H1 (cell line): ENCODE results near the gene TUBB1. TPM values are rescaled to one million over a fixed set of nuclear protein-coding genes. Genes with fewer than 3 reads are reported as not detected.
A peak's percentile ranks its signal among the peaks of the same experiment; 100 is the strongest.

Experiments
- CTCF ChIA-PET: fragments of 300-600 bp; sonication (Branson Sonifier 250); formaldehyde crosslinking; loops from one replicate; lab custom pipeline; 2021; ENCODE audit not compliant: partially characterized antibody; lab: Charles Lee
- POLR2A ChIA-PET: fragments of 300-600 bp; sonication (Branson Sonifier 250); formaldehyde crosslinking; loops from one replicate; lab custom pipeline; 2021; ENCODE audit warnings: inconsistent platforms; ENCODE audit not compliant: partially characterized antibody; lab: Charles Lee
- DNase-seq, 2 experiments: peaks; one replicate each; pipeline versions ENCODE4 v3.0.0 to v3.0.0-alpha.2; 2010 to 2022; ENCODE audit warnings: low spot score in 2 of 2, low read depth in 1 of 2, mixed read lengths in 1 of 2
- FAIRE-seq: peaks from 2 replicates; lab custom pipeline; 2011; peaks lifted over from hg19 to GRCh38; lab: Jason Lieb, UNC
- H2AFZ ChIP-seq: 2 replicates; pipeline ENCODE4 v1.8.1; 2012; ENCODE audit warnings: low read length, inconsistent platforms
- H2AK5ac ChIP-seq: 2 replicates; pipeline ENCODE4 v1.6.1; 2013; ENCODE audit warnings: low read depth, low read length
- H2BK120ac ChIP-seq: replicated peaks from 2 replicates; pipeline ENCODE3; 2013; ENCODE audit warnings: low read depth, low read length, inconsistent platforms
- H2BK12ac ChIP-seq: 2 replicates; pipeline ENCODE4 v1.6.1; 2013; ENCODE audit warnings: low read depth, low read length
- H2BK15ac ChIP-seq: 2 replicates; pipeline ENCODE4 v1.6.1; 2013; ENCODE audit warnings: low read length
- H2BK20ac ChIP-seq: 2 replicates; pipeline ENCODE4 v1.6.1; 2013; ENCODE audit warnings: low read length
- H2BK5ac ChIP-seq: 2 replicates; pipeline ENCODE4 v1.6.1; 2013; ENCODE audit warnings: low read depth, low read length
- H3K14ac ChIP-seq: 2 replicates; pipeline ENCODE4 v1.6.1; 2013; ENCODE audit warnings: inconsistent platforms; ENCODE audit not compliant: insufficient read length
- H3K18ac ChIP-seq: 2 replicates; pipeline ENCODE4 v1.6.1; 2013; ENCODE audit warnings: low read length; ENCODE audit errors: extremely low read depth
- H3K23ac ChIP-seq: 2 replicates; pipeline ENCODE4 v1.6.1; 2013; ENCODE audit warnings: inconsistent platforms; ENCODE audit not compliant: insufficient read length
- H3K23me2 ChIP-seq: 2 replicates; pipeline ENCODE4 v1.6.1; 2013; ENCODE audit warnings: low read depth, low read length
- H3K27ac ChIP-seq: 2 replicates; pipeline ENCODE4 v1.6.1; 2011; ENCODE audit warnings: low read depth, low read length, inconsistent platforms
- H3K27me3 ChIP-seq, 4 experiments: replicated peaks in 1 of 4; 1 replicate in 1 of 4; 2 replicates in 3 of 4; pipeline versions ENCODE4 v1.6.1 to v1.8.1; 2011 to 2013; ENCODE audit warnings: low read length in 3 of 4, mild to moderate bottlenecking in 3 of 4, inconsistent platforms in 2 of 4, mixed read lengths in 2 of 4, moderate library complexity in 1 of 4; ENCODE audit not compliant: control insufficient read depth in 3 of 4, insufficient read depth in 3 of 4; ENCODE audit errors: extremely low read depth in 1 of 4
- H3K36me3 ChIP-seq, 4 experiments: 2 replicates each; pipeline versions ENCODE4 v1.6.1 to v1.8.1; 2011 to 2013; ENCODE audit warnings: mild to moderate bottlenecking in 4 of 4, low read length in 3 of 4, moderate library complexity in 2 of 4, control low read depth in 1 of 4, inconsistent platforms in 1 of 4; ENCODE audit not compliant: insufficient read depth in 4 of 4, control insufficient read depth in 2 of 4
- H3K4ac ChIP-seq: replicated peaks from 2 replicates; pipeline ENCODE3; 2013; ENCODE audit warnings: low read length, low read depth, mixed read lengths, inconsistent platforms; ENCODE audit not compliant: insufficient read length
- H3K4me1 ChIP-seq, 4 experiments: replicated peaks in 1 of 4; 1 replicate in 1 of 4; 2 replicates in 3 of 4; pipeline versions ENCODE4 v1.6.1 to v1.8.1; 2011 to 2013; ENCODE audit warnings: low read length in 3 of 4, inconsistent platforms in 2 of 4, mixed read lengths in 1 of 4; ENCODE audit not compliant: insufficient read depth in 4 of 4, control insufficient read depth in 3 of 4
- H3K4me2 ChIP-seq, 2 experiments: 2 replicates each; pipeline versions ENCODE4 v1.6.1 to v1.8.1; 2011 to 2013; ENCODE audit warnings: low read depth in 2 of 2, low read length in 2 of 2, control low read depth in 1 of 2, inconsistent platforms in 1 of 2, mild to moderate bottlenecking in 1 of 2; ENCODE audit not compliant: insufficient read depth in 1 of 2
- H3K4me3 ChIP-seq, 4 experiments: fragments of 200-600, 300-600 bp in 1 of 4; sonication (generic), shearing (Covaris generic), sonication (Bioruptor Twin) in 1 of 4; 2 replicates each; pipeline versions ENCODE4 v1.5.1 to v1.8.1; 2011 to 2016; ENCODE audit warnings: low read length in 4 of 4, low read depth in 3 of 4, control low read depth in 2 of 4, inconsistent platforms in 2 of 4, mild to moderate bottlenecking in 2 of 4, mixed read lengths in 1 of 4, moderate library complexity in 1 of 4; ENCODE audit not compliant: insufficient read depth in 2 of 4; ENCODE audit errors: extremely low read depth in 1 of 4
- H3K56ac ChIP-seq: replicated peaks from 2 replicates; pipeline ENCODE3; 2013; ENCODE audit warnings: low read depth, mild to moderate bottlenecking, mixed read lengths, low read length, inconsistent platforms; ENCODE audit not compliant: insufficient read length
- H3K79me1 ChIP-seq: 2 replicates; pipeline ENCODE4 v1.6.1; 2013; ENCODE audit warnings: low read depth, low read length, control low read depth
- H3K79me2 ChIP-seq, 2 experiments: 2 replicates each; pipeline versions ENCODE4 v1.6.1 to v1.8.1; 2012 to 2013; ENCODE audit warnings: low read length in 2 of 2, mild to moderate bottlenecking in 2 of 2, inconsistent platforms in 1 of 2; ENCODE audit not compliant: insufficient read depth in 2 of 2, control insufficient read depth in 1 of 2
- H3K9ac ChIP-seq, 4 experiments: replicated peaks in 1 of 4; 1 replicate in 1 of 4; 2 replicates in 3 of 4; pipeline versions ENCODE4 v1.6.1 to v1.8.1; 2011 to 2013; ENCODE audit warnings: low read depth in 3 of 4, low read length in 3 of 4, control low read depth in 2 of 4, mild to moderate bottlenecking in 2 of 4, moderate library complexity in 2 of 4, inconsistent platforms in 1 of 4; ENCODE audit errors: extremely low read depth in 1 of 4
- H3K9me3 ChIP-seq, 2 experiments: 2 replicates each; pipeline versions ENCODE4 v1.6.1 to v1.8.1; 2012 to 2013; ENCODE audit warnings: mild to moderate bottlenecking in 2 of 2, moderate library complexity in 2 of 2, control low read depth in 1 of 2, inconsistent platforms in 1 of 2, low read depth in 1 of 2, low read length in 1 of 2, mixed read lengths in 1 of 2; ENCODE audit not compliant: insufficient read depth in 2 of 2
- H4K20me1 ChIP-seq, 2 experiments: replicated peaks in 1 of 2; 2 replicates each; pipeline versions ENCODE3 to v1.8.1; 2011 to 2013; ENCODE audit warnings: inconsistent platforms in 2 of 2, low read length in 2 of 2, mild to moderate bottlenecking in 1 of 2; ENCODE audit not compliant: insufficient read depth in 2 of 2, control insufficient read depth in 1 of 2
- H4K5ac ChIP-seq: 2 replicates; pipeline ENCODE4 v1.6.1; 2013; ENCODE audit warnings: low read length, low read depth, mixed read lengths, inconsistent platforms; ENCODE audit not compliant: insufficient read length
- H4K8ac ChIP-seq: 2 replicates; pipeline ENCODE4 v1.8.0; 2013; ENCODE audit warnings: mild to moderate bottlenecking, moderate library complexity, low read length, inconsistent platforms; ENCODE audit not compliant: insufficient read depth; ENCODE audit errors: extremely low read depth
- H4K91ac ChIP-seq: replicated peaks from 2 replicates; pipeline ENCODE3; 2013; ENCODE audit warnings: low read length, mixed read lengths, inconsistent platforms; ENCODE audit not compliant: insufficient read length
- CTCF ChIP-seq, 3 experiments: IDR thresholded peaks; 1 replicate in 2 of 3; 2 replicates in 1 of 3; pipeline versions ENCODE4 v1.5.1 to v1.6.1; 2011; ENCODE audit warnings: low read length in 3 of 3, mild to moderate bottlenecking in 3 of 3, inconsistent platforms in 2 of 3, low read depth in 1 of 3, moderate library complexity in 1 of 3; ENCODE audit not compliant: insufficient read depth in 1 of 3; ENCODE audit errors: control extremely low read depth in 1 of 3
- EZH2 ChIP-seq: fragments of 200-600 bp; sonication (generic); IDR thresholded peaks from 2 replicates; pipeline ENCODE4 v1.7.1; 2012; ENCODE audit warnings: low read depth, mild to moderate bottlenecking, moderate library complexity, low read length, inconsistent platforms; ENCODE audit not compliant: severe bottlenecking
- JUND ChIP-seq: IDR thresholded peaks from 2 replicates; pipeline ENCODE4 v1.6.1; 2011; ENCODE audit warnings: mild to moderate bottlenecking, improper control_type of control experiment, low read length
- MAFK ChIP-seq: IDR thresholded peaks from 2 replicates; pipeline ENCODE4 v1.6.1; 2012; ENCODE audit warnings: low read depth, mild to moderate bottlenecking, improper control_type of control experiment, low read length
- NRF1 ChIP-seq: IDR thresholded peaks from 2 replicates; pipeline ENCODE4 v1.6.1; 2011; ENCODE audit warnings: mild to moderate bottlenecking, low read depth, low read length, improper control_type of control experiment
- POU5F1 ChIP-seq: IDR thresholded peaks from 2 replicates; pipeline ENCODE4 v1.6.1; 2011; ENCODE audit warnings: low read depth, mild to moderate bottlenecking, low read length, moderate library complexity
- TAF7 ChIP-seq: optimal IDR thresholded peaks from 2 replicates; pipeline ENCODE3; 2011; ENCODE audit warnings: low read depth, mild to moderate bottlenecking, inconsistent platforms, low read length, moderate library complexity, borderline replicate concordance
- ZNF274 ChIP-seq: IDR thresholded peaks from 2 replicates; pipeline ENCODE4 v1.7.0; 2012; ENCODE audit warnings: low read length, borderline replicate concordance; ENCODE audit errors: extremely low read depth
- WGBS, 2 experiments: shearing (Covaris generic) in 1 of 2; methylation state at CpG; one replicate each; pipeline versions ENCODE4 v1.1.6 to v1.1.7; 2013 to 2015; ENCODE audit warnings: low lambda C conversion rate in 2 of 2, mixed read lengths in 2 of 2, inconsistent platforms in 1 of 2, low coverage in 1 of 2, missing lambda C conversion rate in 1 of 2; ENCODE audit not compliant: insufficient replicate concordance in 2 of 2, insufficient coverage in 1 of 2, insufficient read length in 1 of 2; ENCODE audit errors: extremely low coverage in 1 of 2, missing lambda C conversion rate in 1 of 2; 5-methylcytosine and 5-hydroxymethylcytosine counted together
- polyA plus RNA-seq, 7 experiments: library from polyadenylated mRNA; depleted of rRNA in 3 of 7; stranded (reverse) in 5 of 7; unstranded in 2 of 7; fragments of >200 nt in 5 of 7; fragments of 200-250 nt in 2 of 7; gene quantifications; 1 replicate in 5 of 7; 2 replicates in 1 of 7; 4 replicates in 1 of 7; pipeline versions ENCODE4 v1.2.1 to v1.2.3, GENCODE V29; 2011 to 2013; ENCODE audit warnings: missing spikeins in 2 of 7, mixed read lengths in 2 of 7
- total RNA-seq: library from RNA; stranded (reverse); fragmentation: NEBNext Ultra II Directional; extraction: Animal tissue kit (Norgen Biotek cat#: 25700); gene quantifications from 2 replicates; pipeline ENCODE4 v1.2.1, GENCODE V29; 2021

The TUBB1 gene
- total and polyA plus RNA-seq, 2 of the 8 experiments (the other 6 are each of a cell fraction or from before 2014, with no cell fraction given): not detected

GRCh38 chr20:58982406-58983114 is 36.7 kb upstream of the TUBB1 start:
- H4K8ac ChIP-seq: no peak overlapping the region
- WGBS, 2 experiments: 89% methylated on average over 12 of the region's 12 CpGs; no CpG with 5 or more reads in 1 of the 2 experiments
- DNase-seq (no peak), FAIRE-seq (no peak)
- H2BK5ac ChIP-seq: 0 out of 2 replicates have a peak overlapping the region, but pooled peaks have one; percentile 12
- no peak overlapping the region for H4K5ac ChIP-seq
- no peak overlapping the region for H3K4ac ChIP-seq
- ChIA-PET CTCF (interaction anchor here (0.7 to 1.3 kb wide), 4 partner anchors 225 to 423 kb away, joined by 3 to 5 read pairs (median 3); no protein-coding TSS in a partner anchor), POLR2A (interaction anchor here (0.6 to 2.6 kb wide), 12 partner anchors 7 to 658 kb away, joined by 3 to 11 read pairs (median 3); partner anchors contain the start of gene ATP5F1E)
- H3K36me3 ChIP-seq: peaks cover 4 to 12% (median 7%) of the 10 kb centered on the region in 4 experiments; a peak in 7 of 8 replicates
- no peak overlapping the region for H3K56ac ChIP-seq
- no peak overlapping the region for H3K27ac ChIP-seq
- peak overlapping the region; percentile 31; the same call in 1 of the 2 replicates for H2BK15ac ChIP-seq
- no peaks in the 10 kb centered on the region for H3K9me3 ChIP-seq
- H2AK5ac ChIP-seq: no peak overlapping the region
- H2BK120ac ChIP-seq: no peak overlapping the region
- peaks cover 4 to 8% of the 10 kb centered on the region in 2 experiments for H4K20me1 ChIP-seq
- peaks cover 0 to 3% (median 0%) of the 10 kb centered on the region in 4 experiments; a peak in 2 of 7 replicates for H3K4me1 ChIP-seq
- H2BK20ac ChIP-seq: no peak overlapping the region
- peaks cover 4 to 43% of the 10 kb centered on the region in 2 experiments for H3K79me2 ChIP-seq
- no peak overlapping the region for H2BK12ac ChIP-seq
- H3K23ac ChIP-seq: no peak overlapping the region
- no peak overlapping the region for H3K14ac ChIP-seq
- no peak overlapping the region; a peak in 1 of 7 replicates for H3K9ac ChIP-seq
- peak overlapping the region; percentile 37 to 97; a peak in 3 of 4 replicates for H3K4me2 ChIP-seq
- no peak overlapping the region for H4K91ac ChIP-seq
- peaks cover 18% of the 10 kb centered on the region for H3K79me1 ChIP-seq
- H3K23me2 ChIP-seq: no peaks in the 10 kb centered on the region; the same call in 1 of the 2 replicates
- H3K18ac ChIP-seq: no peak overlapping the region
- H2AFZ ChIP-seq: no peak overlapping the region
- H3K4me3 ChIP-seq: peak overlapping the region in 3 of 4 experiments; percentile 2 to 94 (median 10); a peak in 4 of 8 replicates
- no peaks in the 10 kb centered on the region for H3K27me3 ChIP-seq
- TF ChIP-seq EZH2 (no peak), ZNF274 (no peak), TAF7 (no peak), CTCF (IDR thresholded peaks at IDR 0.05; ENCODE audit: control extremely low read depth in 1 of 3, insufficient read depth in 1 of 3, low read depth in 1 of 3, low read length in 3 of 3) (no peak), POU5F1 (no peak), JUND (no peak), MAFK (no peak), NRF1 (no peak)
